A549 treated with Hydrocortisone at 1 μM for 4 hours (cell line): ENCODE results near the gene DHRS4L2. TPM values are rescaled to one million over a fixed set of nuclear protein-coding genes. Genes with fewer than 3 reads are reported as not detected.

Source experiments
- total RNA-seq: library from RNA; stranded (reverse); fragments of 200-300 nt; extraction: Qiagen RNA extraction; gene quantifications from 5 replicates; pipeline ENCODE4 v1.2.3, GENCODE V29; 2022

Gene DHRS4L2
- 23.3 to 33.3 TPM (median 29.5 TPM) in 5 replicates for total RNA-seq

GRCh38 chr14:23988607-23989363 lies at the start of gene DHRS4L2:
TSS of gene DHRS4L2 (plus strand) at chr14:23988929. CDS start at chr14:23988948, 19 bp downstream.

DNA sequence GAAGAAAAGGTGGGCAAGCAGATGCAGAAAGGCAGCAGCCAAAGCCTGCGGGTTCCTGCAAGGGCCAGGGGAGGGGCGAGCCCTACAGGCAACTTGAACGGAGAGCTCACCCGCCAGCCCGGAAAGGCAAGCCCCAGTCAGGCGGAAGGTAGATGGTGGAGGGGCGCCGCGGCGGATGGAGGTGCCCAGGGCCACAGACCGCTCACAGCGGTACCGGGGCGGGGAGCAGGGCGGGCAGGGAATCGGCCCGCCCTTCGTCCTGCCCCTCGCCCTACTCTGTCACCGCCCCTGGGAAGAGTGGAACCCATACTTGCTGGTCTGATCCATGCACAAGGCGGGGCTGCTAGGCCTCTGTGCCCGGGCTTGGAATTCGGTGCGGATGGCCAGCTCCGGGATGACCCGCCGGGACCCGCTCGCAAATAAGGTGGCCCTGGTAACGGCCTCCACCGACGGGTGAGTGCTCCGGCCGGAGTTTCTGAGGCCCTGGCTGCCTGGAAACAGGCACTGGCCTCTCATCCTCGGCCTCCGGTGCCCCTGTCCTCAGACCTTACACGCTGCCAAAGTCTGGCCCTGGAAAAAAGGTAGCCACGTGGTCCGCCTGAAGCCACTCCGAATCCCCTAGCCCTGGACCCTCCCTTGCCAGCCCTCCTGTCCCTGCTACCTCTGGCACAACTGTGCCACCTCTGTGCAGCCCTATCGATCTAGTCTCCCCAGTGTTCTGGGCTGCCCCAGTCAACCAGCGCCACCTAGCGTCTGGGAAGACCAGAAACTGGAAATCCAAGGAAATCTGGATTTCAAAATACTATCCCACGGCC lies 35.1 kb upstream of the DHRS4L2 start, which contains the start of gene DHRS4:
Gene DHRS4, plus strand, starts transcription at position 307 of the 815 bp plus-strand sequence. Its CDS starts 19 bp downstream, at position 326.

DNA sequence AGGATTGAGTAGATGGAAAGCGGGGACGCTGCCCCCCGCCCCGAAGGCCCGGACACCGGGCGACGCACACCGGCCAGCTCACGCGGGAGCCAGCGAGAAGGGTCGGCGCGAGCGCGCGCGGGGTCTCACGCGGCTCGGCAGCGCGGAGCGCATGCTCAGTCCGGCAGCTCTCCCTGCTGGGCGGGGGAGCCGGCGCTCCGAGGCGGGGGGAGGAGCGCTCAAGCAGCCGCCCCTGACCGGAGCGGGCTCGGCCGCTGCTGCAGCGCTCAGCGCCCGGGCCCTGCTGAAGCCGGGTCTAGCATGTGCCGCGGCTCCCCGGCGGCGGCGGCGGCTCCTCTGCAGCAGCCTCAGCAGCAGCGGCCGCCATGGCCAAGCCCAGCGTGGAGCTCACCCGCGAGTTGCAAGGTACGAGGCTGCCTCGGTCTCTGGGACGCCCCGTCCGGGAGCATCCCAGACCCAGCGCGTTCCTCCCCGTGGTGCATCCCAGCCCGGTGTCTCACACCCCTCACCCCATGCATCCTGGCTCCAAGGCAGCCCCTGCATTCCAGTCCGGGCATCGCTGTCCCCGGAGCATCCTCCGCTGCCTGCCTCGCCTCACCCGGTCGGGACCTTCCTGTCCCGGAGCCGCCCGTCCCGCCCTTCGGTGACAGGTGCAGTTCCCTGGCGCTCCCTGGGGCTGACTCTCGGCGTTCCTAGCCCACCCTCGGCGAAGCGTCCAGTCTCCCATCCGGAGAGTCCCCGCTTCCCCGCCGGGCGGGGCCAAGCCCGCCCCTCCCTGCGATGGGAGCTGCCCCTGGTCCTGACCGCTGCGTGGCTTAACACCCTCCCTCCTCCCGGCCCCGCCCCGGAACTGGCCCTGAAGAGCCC lies 63.3 kb downstream of the DHRS4L2 start, which contains the start of gene CARMIL3:
Gene CARMIL3, plus strand, starts transcription at position 221 of the 867 bp plus-strand sequence. Its CDS starts 145 bp downstream, at position 366.

Other genes starting within 250 kb of the DHRS4L2 start
- gene DHRS4, start 35.2 kb upstream of the DHRS4L2 start, total RNA-seq = 43.0 to 48.9 TPM (median 46.1 TPM) in 5 replicates
- 0.25 to 0.62 TPM (median 0.54 TPM) in 5 replicates for gene CARMIL3, start 63.1 kb downstream of the DHRS4L2 start, total RNA-seq
- 0.15 to 0.17 TPM in 2 of 5 replicates, not detected in the others for gene CPNE6, start 82.6 kb downstream of the DHRS4L2 start, total RNA-seq
- gene PCK2, start 105.4 kb downstream of the DHRS4L2 start, total RNA-seq = 18.3 to 21.2 TPM (median 19.7 TPM) in 5 replicates
- gene DCAF11, start 125.8 kb downstream of the DHRS4L2 start, total RNA-seq = 19.6 to 26.7 TPM (median 20.6 TPM) in 5 replicates
- gene NRL, start 126.0 kb downstream of the DHRS4L2 start, total RNA-seq = 0.59 to 0.94 TPM (median 0.69 TPM) in 5 replicates
- 0.13 to 0.18 TPM (median 0.14 TPM) in 3 of 5 replicates, not detected in the others for gene FITM1, start 141.7 kb downstream of the DHRS4L2 start, total RNA-seq
- gene PSME1, start 147.3 kb downstream of the DHRS4L2 start, total RNA-seq = 159 to 189 TPM (median 167 TPM) in 5 replicates
- gene EMC9, start 152.7 kb downstream of the DHRS4L2 start, total RNA-seq = 46.8 to 61.3 TPM (median 57.0 TPM) in 5 replicates
- gene PSME2, start 157.7 kb downstream of the DHRS4L2 start, total RNA-seq = 143 to 202 TPM (median 162 TPM) in 5 replicates
- gene RNF31, start 158.6 kb downstream of the DHRS4L2 start, total RNA-seq = 23.2 to 36.4 TPM (median 28.7 TPM) in 5 replicates
- gene IRF9, start 172.3 kb downstream of the DHRS4L2 start, total RNA-seq = 15.5 to 20.2 TPM (median 17.9 TPM) in 5 replicates
- 2.6 to 5.9 TPM (median 4.3 TPM) in 5 replicates for gene REC8, start 183.2 kb downstream of the DHRS4L2 start, total RNA-seq
- 74.1 to 86.9 TPM (median 75.7 TPM) in 5 replicates for gene IPO4, start 199.9 kb downstream of the DHRS4L2 start, total RNA-seq
- gene TM9SF1, start 206.5 kb downstream of the DHRS4L2 start, total RNA-seq = 61.4 to 81.2 TPM (median 65.5 TPM) in 5 replicates
- gene TSSK4, start 216.8 kb downstream of the DHRS4L2 start, total RNA-seq = not detected in 5 replicates
- 77.5 to 105 TPM (median 83.7 TPM) in 5 replicates for gene CHMP4A, start 224.6 kb downstream of the DHRS4L2 start, total RNA-seq
- gene MDP1, start 227.1 kb downstream of the DHRS4L2 start, total RNA-seq = 28.0 to 33.9 TPM (median 32.1 TPM) in 5 replicates
- gene NEDD8, start 243.4 kb downstream of the DHRS4L2 start, total RNA-seq = 411 to 486 TPM (median 455 TPM) in 5 replicates
- gene GMPR2, start 244.0 kb downstream of the DHRS4L2 start, total RNA-seq = 53.0 to 66.2 TPM (median 59.0 TPM) in 5 replicates